H1 (cell line): Measurements from ENCODE around the gene CCL17. TPM values are rescaled to one million over a fixed set of nuclear protein-coding genes. Genes with fewer than 3 reads are reported as not detected.

Experiments
- CTCF ChIA-PET: fragments of 300-600 bp; sonication (Branson Sonifier 250); formaldehyde crosslinking; loops from one replicate; lab custom pipeline; 2021; ENCODE audit not compliant: partially characterized antibody; lab: Charles Lee
- POLR2A ChIA-PET: fragments of 300-600 bp; sonication (Branson Sonifier 250); formaldehyde crosslinking; loops from one replicate; lab custom pipeline; 2021; ENCODE audit warnings: inconsistent platforms; ENCODE audit not compliant: partially characterized antibody; lab: Charles Lee
- DNase-seq, 2 experiments: peaks; one replicate each; pipeline versions ENCODE4 v3.0.0 to v3.0.0-alpha.2; 2010 to 2022; ENCODE audit warnings: low spot score in 2 of 2, low read depth in 1 of 2, mixed read lengths in 1 of 2
- FAIRE-seq: peaks from 2 replicates; lab custom pipeline; 2011; peaks lifted over from hg19 to GRCh38; lab: Jason Lieb, UNC
- H2AFZ ChIP-seq: 2 replicates; pipeline ENCODE4 v1.8.1; 2012; ENCODE audit warnings: low read length, inconsistent platforms
- H2AK5ac ChIP-seq: 2 replicates; pipeline ENCODE4 v1.6.1; 2013; ENCODE audit warnings: low read depth, low read length
- H2BK120ac ChIP-seq: replicated peaks from 2 replicates; pipeline ENCODE3; 2013; ENCODE audit warnings: low read depth, low read length, inconsistent platforms
- H2BK12ac ChIP-seq: 2 replicates; pipeline ENCODE4 v1.6.1; 2013; ENCODE audit warnings: low read depth, low read length
- H2BK15ac ChIP-seq: 2 replicates; pipeline ENCODE4 v1.6.1; 2013; ENCODE audit warnings: low read length
- H2BK20ac ChIP-seq: 2 replicates; pipeline ENCODE4 v1.6.1; 2013; ENCODE audit warnings: low read length
- H2BK5ac ChIP-seq: 2 replicates; pipeline ENCODE4 v1.6.1; 2013; ENCODE audit warnings: low read depth, low read length
- H3K14ac ChIP-seq: 2 replicates; pipeline ENCODE4 v1.6.1; 2013; ENCODE audit warnings: inconsistent platforms; ENCODE audit not compliant: insufficient read length
- H3K18ac ChIP-seq: 2 replicates; pipeline ENCODE4 v1.6.1; 2013; ENCODE audit warnings: low read length; ENCODE audit errors: extremely low read depth
- H3K23ac ChIP-seq: 2 replicates; pipeline ENCODE4 v1.6.1; 2013; ENCODE audit warnings: inconsistent platforms; ENCODE audit not compliant: insufficient read length
- H3K23me2 ChIP-seq: 2 replicates; pipeline ENCODE4 v1.6.1; 2013; ENCODE audit warnings: low read depth, low read length
- H3K27ac ChIP-seq: 2 replicates; pipeline ENCODE4 v1.6.1; 2011; ENCODE audit warnings: low read depth, low read length, inconsistent platforms
- H3K27me3 ChIP-seq, 4 experiments: replicated peaks in 1 of 4; 1 replicate in 1 of 4; 2 replicates in 3 of 4; pipeline versions ENCODE4 v1.6.1 to v1.8.1; 2011 to 2013; ENCODE audit warnings: low read length in 3 of 4, mild to moderate bottlenecking in 3 of 4, inconsistent platforms in 2 of 4, mixed read lengths in 2 of 4, moderate library complexity in 1 of 4; ENCODE audit not compliant: control insufficient read depth in 3 of 4, insufficient read depth in 3 of 4; ENCODE audit errors: extremely low read depth in 1 of 4
- H3K36me3 ChIP-seq, 4 experiments: 2 replicates each; pipeline versions ENCODE4 v1.6.1 to v1.8.1; 2011 to 2013; ENCODE audit warnings: mild to moderate bottlenecking in 4 of 4, low read length in 3 of 4, moderate library complexity in 2 of 4, control low read depth in 1 of 4, inconsistent platforms in 1 of 4; ENCODE audit not compliant: insufficient read depth in 4 of 4, control insufficient read depth in 2 of 4
- H3K4ac ChIP-seq: replicated peaks from 2 replicates; pipeline ENCODE3; 2013; ENCODE audit warnings: low read length, low read depth, mixed read lengths, inconsistent platforms; ENCODE audit not compliant: insufficient read length
- H3K4me1 ChIP-seq, 4 experiments: replicated peaks in 1 of 4; 1 replicate in 1 of 4; 2 replicates in 3 of 4; pipeline versions ENCODE4 v1.6.1 to v1.8.1; 2011 to 2013; ENCODE audit warnings: low read length in 3 of 4, inconsistent platforms in 2 of 4, mixed read lengths in 1 of 4; ENCODE audit not compliant: insufficient read depth in 4 of 4, control insufficient read depth in 3 of 4
- H3K4me2 ChIP-seq, 2 experiments: 2 replicates each; pipeline versions ENCODE4 v1.6.1 to v1.8.1; 2011 to 2013; ENCODE audit warnings: low read depth in 2 of 2, low read length in 2 of 2, control low read depth in 1 of 2, inconsistent platforms in 1 of 2, mild to moderate bottlenecking in 1 of 2; ENCODE audit not compliant: insufficient read depth in 1 of 2
- H3K4me3 ChIP-seq, 4 experiments: fragments of 200-600, 300-600 bp in 1 of 4; sonication (generic), shearing (Covaris generic), sonication (Bioruptor Twin) in 1 of 4; 2 replicates each; pipeline versions ENCODE4 v1.5.1 to v1.8.1; 2011 to 2016; ENCODE audit warnings: low read length in 4 of 4, low read depth in 3 of 4, control low read depth in 2 of 4, inconsistent platforms in 2 of 4, mild to moderate bottlenecking in 2 of 4, mixed read lengths in 1 of 4, moderate library complexity in 1 of 4; ENCODE audit not compliant: insufficient read depth in 2 of 4; ENCODE audit errors: extremely low read depth in 1 of 4
- H3K56ac ChIP-seq: replicated peaks from 2 replicates; pipeline ENCODE3; 2013; ENCODE audit warnings: low read depth, mild to moderate bottlenecking, mixed read lengths, low read length, inconsistent platforms; ENCODE audit not compliant: insufficient read length
- H3K79me1 ChIP-seq: 2 replicates; pipeline ENCODE4 v1.6.1; 2013; ENCODE audit warnings: low read depth, low read length, control low read depth
- H3K79me2 ChIP-seq, 2 experiments: 2 replicates each; pipeline versions ENCODE4 v1.6.1 to v1.8.1; 2012 to 2013; ENCODE audit warnings: low read length in 2 of 2, mild to moderate bottlenecking in 2 of 2, inconsistent platforms in 1 of 2; ENCODE audit not compliant: insufficient read depth in 2 of 2, control insufficient read depth in 1 of 2
- H3K9ac ChIP-seq, 4 experiments: replicated peaks in 1 of 4; 1 replicate in 1 of 4; 2 replicates in 3 of 4; pipeline versions ENCODE4 v1.6.1 to v1.8.1; 2011 to 2013; ENCODE audit warnings: low read depth in 3 of 4, low read length in 3 of 4, control low read depth in 2 of 4, mild to moderate bottlenecking in 2 of 4, moderate library complexity in 2 of 4, inconsistent platforms in 1 of 4; ENCODE audit errors: extremely low read depth in 1 of 4
- H3K9me3 ChIP-seq, 2 experiments: 2 replicates each; pipeline versions ENCODE4 v1.6.1 to v1.8.1; 2012 to 2013; ENCODE audit warnings: mild to moderate bottlenecking in 2 of 2, moderate library complexity in 2 of 2, control low read depth in 1 of 2, inconsistent platforms in 1 of 2, low read depth in 1 of 2, low read length in 1 of 2, mixed read lengths in 1 of 2; ENCODE audit not compliant: insufficient read depth in 2 of 2
- H4K20me1 ChIP-seq, 2 experiments: replicated peaks in 1 of 2; 2 replicates each; pipeline versions ENCODE3 to v1.8.1; 2011 to 2013; ENCODE audit warnings: inconsistent platforms in 2 of 2, low read length in 2 of 2, mild to moderate bottlenecking in 1 of 2; ENCODE audit not compliant: insufficient read depth in 2 of 2, control insufficient read depth in 1 of 2
- H4K5ac ChIP-seq: 2 replicates; pipeline ENCODE4 v1.6.1; 2013; ENCODE audit warnings: low read length, low read depth, mixed read lengths, inconsistent platforms; ENCODE audit not compliant: insufficient read length
- H4K8ac ChIP-seq: 2 replicates; pipeline ENCODE4 v1.8.0; 2013; ENCODE audit warnings: mild to moderate bottlenecking, moderate library complexity, low read length, inconsistent platforms; ENCODE audit not compliant: insufficient read depth; ENCODE audit errors: extremely low read depth
- H4K91ac ChIP-seq: replicated peaks from 2 replicates; pipeline ENCODE3; 2013; ENCODE audit warnings: low read length, mixed read lengths, inconsistent platforms; ENCODE audit not compliant: insufficient read length
- ASH2L ChIP-seq: fragments of 200-600, 300-600 bp; sonication (generic); IDR thresholded peaks from one replicate; pipeline ENCODE4 v1.7.1; 2017; ENCODE audit warnings: low read length
- JUND ChIP-seq: IDR thresholded peaks from 2 replicates; pipeline ENCODE4 v1.6.1; 2011; ENCODE audit warnings: mild to moderate bottlenecking, improper control_type of control experiment, low read length
- MAX ChIP-seq: IDR thresholded peaks from 2 replicates; pipeline ENCODE4 v1.6.1; 2012; ENCODE audit warnings: inconsistent platforms
- RBBP5 ChIP-seq: IDR thresholded peaks from 2 replicates; pipeline ENCODE4 v1.7.1; 2012; ENCODE audit warnings: low read depth, mild to moderate bottlenecking, inconsistent platforms, low read length, moderate library complexity, borderline replicate concordance
- SAP30 ChIP-seq: fragments of 300-600 bp; sonication (generic); IDR thresholded peaks from 2 replicates; pipeline ENCODE4 v1.7.1; 2012; ENCODE audit warnings: low read length, moderate library complexity, mild to moderate bottlenecking, inconsistent platforms; ENCODE audit not compliant: insufficient read depth, insufficient replicate concordance
- SP1 ChIP-seq: IDR thresholded peaks from 2 replicates; pipeline ENCODE4 v1.6.1; 2011; ENCODE audit warnings: low read depth, low read length
- TAF7 ChIP-seq: optimal IDR thresholded peaks from 2 replicates; pipeline ENCODE3; 2011; ENCODE audit warnings: low read depth, mild to moderate bottlenecking, inconsistent platforms, low read length, moderate library complexity, borderline replicate concordance
- TCF12 ChIP-seq: IDR thresholded peaks from 2 replicates; pipeline ENCODE4 v1.6.1; 2011; ENCODE audit warnings: low read depth, mild to moderate bottlenecking, low read length
- YY1 ChIP-seq: IDR thresholded peaks from 2 replicates; pipeline ENCODE4 v1.6.1; 2011; ENCODE audit warnings: low read depth, mild to moderate bottlenecking, low read length
- WGBS, 2 experiments: shearing (Covaris generic) in 1 of 2; methylation state at CpG; one replicate each; pipeline versions ENCODE4 v1.1.6 to v1.1.7; 2013 to 2015; ENCODE audit warnings: low lambda C conversion rate in 2 of 2, mixed read lengths in 2 of 2, inconsistent platforms in 1 of 2, low coverage in 1 of 2, missing lambda C conversion rate in 1 of 2; ENCODE audit not compliant: insufficient replicate concordance in 2 of 2, insufficient coverage in 1 of 2, insufficient read length in 1 of 2; ENCODE audit errors: extremely low coverage in 1 of 2, missing lambda C conversion rate in 1 of 2; 5-methylcytosine and 5-hydroxymethylcytosine counted together
- polyA plus RNA-seq, 7 experiments: library from polyadenylated mRNA; depleted of rRNA in 3 of 7; stranded (reverse) in 5 of 7; unstranded in 2 of 7; fragments of >200 nt in 5 of 7; fragments of 200-250 nt in 2 of 7; gene quantifications; 1 replicate in 5 of 7; 2 replicates in 1 of 7; 4 replicates in 1 of 7; pipeline versions ENCODE4 v1.2.1 to v1.2.3, GENCODE V29; 2011 to 2013; ENCODE audit warnings: missing spikeins in 2 of 7, mixed read lengths in 2 of 7
- total RNA-seq: library from RNA; stranded (reverse); fragmentation: NEBNext Ultra II Directional; extraction: Animal tissue kit (Norgen Biotek cat#: 25700); gene quantifications from 2 replicates; pipeline ENCODE4 v1.2.1, GENCODE V29; 2021

CCL17 gene
- total and polyA plus RNA-seq, 2 of the 8 experiments (the other 6 are each of a cell fraction or from before 2014, with no cell fraction given): not detected

- Histone ChIP-seq H3K36me3 (peaks cover 7 to 50% (median 35%) of the 10 kb centered on the region in 4 experiments), H2BK120ac (no peak overlapping the region), H3K79me1 (peaks cover 11% of the 10 kb centered on the region), H2BK15ac (no peak overlapping the region), H2BK12ac (no peak overlapping the region), H3K56ac (no peak overlapping the region), H3K9me3 (no peaks in the 10 kb centered on the region), H3K9ac (peak overlapping the region; percentile 58 to 77 (median 72)), H3K23ac (no peak overlapping the region), H2BK5ac (no peak overlapping the region), H2AFZ (no peak overlapping the region), H4K20me1 (peaks cover 0 to 9% of the 10 kb centered on the region in 2 experiments), H4K8ac (0 out of 2 replicates have a peak overlapping the region, but pooled peaks have one; percentile 7), H3K27ac (no peak overlapping the region), H3K23me2 (peaks cover 5% of the 10 kb centered on the region), H4K5ac (peak overlapping the region; percentile 23), H3K27me3 (no peaks in the 10 kb centered on the region), H3K14ac (no peak overlapping the region), H2BK20ac (no peak overlapping the region), H2AK5ac (no peak overlapping the region), H3K4me1 (no peaks in the 10 kb centered on the region; a peak in 2 of 7 replicates), H3K4me3 (peak overlapping the region; percentile 93 to 97 (median 96)), H3K79me2 (peaks cover 4 to 26% of the 10 kb centered on the region in 2 experiments; a peak in 3 of 4 replicates), H4K91ac (no peak overlapping the region), H3K4me2 (peak overlapping the region; percentile 88 to 96), H3K18ac (no peak overlapping the region), H3K4ac (no peak overlapping the region)
- no peak for DNase-seq
- POLR2A ChIA-PET: interaction anchor here (0.8 to 4.2 kb wide), 13 partner anchors 9 to 163 kb away, joined by 3 to 30 read pairs (median 4); partner anchors contain the start of genes CIAPIN1, COQ9 and DOK4
- FAIRE-seq: no peak
- CTCF ChIA-PET: interaction anchor here (0.8 to 11.9 kb wide), 19 partner anchors 9 to 396 kb away, joined by 3 to 144 read pairs (median 4); no protein-coding TSS in a partner anchor
- WGBS, 2 experiments: 2% methylated on average over 13 of the region's 16 CpGs; no CpG with 5 or more reads in 1 of the 2 experiments
- TF ChIP-seq TAF7: no peak
- 0 out of 2 replicates have a peak, but pooled peaks have one; percentile 2 for TF ChIP-seq RBBP5
- no peak for TF ChIP-seq JUND
- TF ChIP-seq MAX: no peak
- no peak for TF ChIP-seq YY1
- TF ChIP-seq ASH2L: no peak
- no peak for TF ChIP-seq SP1
- no peak for TF ChIP-seq TCF12
- peak; percentile 15 for TF ChIP-seq SAP30
Measured at GRCh38 chr16:57462978-57463362, 58.4 kb downstream of the CCL17 start.
